Measurements from ENCODE around the gene TANC2.

TANC2 gene

DNA sequence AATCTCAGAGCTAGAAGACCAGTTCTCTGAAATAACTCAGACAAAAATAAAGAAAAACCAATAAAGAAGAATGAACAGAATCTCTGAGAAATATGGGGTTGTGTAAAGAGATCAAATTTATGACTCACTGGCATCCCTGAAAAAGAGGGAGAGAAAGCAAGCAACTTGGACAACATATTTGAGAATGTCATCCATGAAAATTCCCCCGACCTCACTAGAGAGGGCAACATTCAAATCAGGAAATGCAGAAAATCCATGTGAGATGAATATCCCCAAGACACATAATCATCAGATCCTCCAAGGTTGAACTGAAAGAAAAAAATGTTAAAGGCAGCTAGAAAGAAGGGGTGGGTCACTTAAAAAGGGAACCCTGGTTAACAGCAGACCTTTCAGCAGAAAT is 32.1 kb downstream of the TANC2 start:
- DNase-seq (no peak), ATAC-seq (replicated peaks) (no peak)
- no peaks in the 10 kb centered on the region for H3K9me3 Mint-ChIP-seq
- no peak overlapping the region for H3K27ac Mint-ChIP-seq
- H3K4me3 Mint-ChIP-seq = no peak overlapping the region
- H3K4me1 Mint-ChIP-seq (ENCODE audit: low read depth in 2 of 2) = peaks cover 4 to 6% of the 10 kb centered on the region in 2 donors
- no peaks in the 10 kb centered on the region for H3K36me3 Mint-ChIP-seq (ENCODE audit: insufficient read depth)
- H3K27me3 Mint-ChIP-seq = no peaks in the 10 kb centered on the region

DNA sequence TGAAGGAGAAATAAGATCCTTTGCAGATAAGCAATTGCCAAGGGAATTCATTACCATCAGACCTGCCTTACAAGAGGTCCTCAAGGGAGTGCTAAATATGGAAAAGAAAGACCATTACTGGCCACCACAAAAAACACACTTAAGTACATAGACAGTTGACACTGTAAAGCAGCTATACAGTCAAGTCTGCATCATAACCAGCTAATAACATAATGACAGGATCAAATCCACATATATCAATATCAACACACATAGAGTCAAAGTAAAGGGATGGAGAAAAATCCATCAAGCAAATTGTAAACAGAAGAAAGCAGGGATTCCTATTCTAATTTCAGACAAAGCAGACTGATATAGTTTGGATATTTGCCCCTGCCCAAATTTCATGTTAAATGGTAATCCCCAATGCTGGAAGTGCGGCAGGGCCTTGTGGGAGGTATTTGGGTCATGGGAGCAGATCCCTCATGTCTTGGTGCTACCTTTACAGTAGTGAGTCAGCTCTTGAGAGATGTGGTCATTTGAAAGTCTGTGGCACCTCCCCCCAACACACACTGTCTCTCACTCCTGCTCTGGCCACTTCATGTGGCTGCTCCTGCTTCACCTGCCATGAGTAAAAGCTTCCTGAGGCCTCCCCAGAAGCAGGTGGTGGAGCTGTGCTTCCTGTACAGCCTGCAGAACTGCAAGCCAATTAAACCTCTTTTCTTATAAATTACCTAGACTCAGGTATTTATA is 32.8 kb downstream of the TANC2 start:
- Mint-ChIP-seq H3K9me3 (no peaks in the 10 kb centered on the region), H3K4me1 (ENCODE audit: low read depth in 2 of 2) (peaks cover 4 to 5% of the 10 kb centered on the region in 2 donors), H3K36me3 (ENCODE audit: insufficient read depth) (no peaks in the 10 kb centered on the region), H3K4me3 (no peak overlapping the region), H3K27ac (no peak overlapping the region), H3K27me3 (no peaks in the 10 kb centered on the region)
- DNase-seq (no peak), ATAC-seq (replicated peaks) (no peak)

DNA sequence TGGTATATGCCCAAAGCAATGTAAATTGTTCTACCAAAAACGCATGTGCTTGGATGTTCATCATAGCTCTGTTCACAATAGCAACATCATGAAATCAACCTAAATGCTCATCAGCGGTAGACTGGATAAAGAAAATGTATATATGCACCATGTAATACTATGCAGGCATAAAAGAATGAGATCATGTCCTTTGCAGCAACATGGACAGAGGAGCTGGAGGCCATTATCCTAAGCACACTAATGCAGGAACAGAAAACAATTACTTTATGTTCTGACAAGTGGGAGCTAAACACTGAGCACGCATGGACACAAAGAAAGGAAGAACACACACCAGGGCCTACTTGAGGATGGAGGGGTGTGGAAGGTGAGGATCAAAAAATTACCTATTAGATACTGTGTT is 33.7 kb downstream of the TANC2 start:
- no peaks in the 10 kb centered on the region for H3K27me3 Mint-ChIP-seq
- H3K4me1 Mint-ChIP-seq (ENCODE audit: low read depth in 2 of 2) = peaks cover 4 to 5% of the 10 kb centered on the region in 2 donors
- H3K36me3 Mint-ChIP-seq (ENCODE audit: insufficient read depth) = no peaks in the 10 kb centered on the region
- DNase-seq (no peak), ATAC-seq (replicated peaks) (no peak)
- no peak overlapping the region for H3K27ac Mint-ChIP-seq
- no peaks in the 10 kb centered on the region for H3K9me3 Mint-ChIP-seq
- no peak overlapping the region for H3K4me3 Mint-ChIP-seq

DNA sequence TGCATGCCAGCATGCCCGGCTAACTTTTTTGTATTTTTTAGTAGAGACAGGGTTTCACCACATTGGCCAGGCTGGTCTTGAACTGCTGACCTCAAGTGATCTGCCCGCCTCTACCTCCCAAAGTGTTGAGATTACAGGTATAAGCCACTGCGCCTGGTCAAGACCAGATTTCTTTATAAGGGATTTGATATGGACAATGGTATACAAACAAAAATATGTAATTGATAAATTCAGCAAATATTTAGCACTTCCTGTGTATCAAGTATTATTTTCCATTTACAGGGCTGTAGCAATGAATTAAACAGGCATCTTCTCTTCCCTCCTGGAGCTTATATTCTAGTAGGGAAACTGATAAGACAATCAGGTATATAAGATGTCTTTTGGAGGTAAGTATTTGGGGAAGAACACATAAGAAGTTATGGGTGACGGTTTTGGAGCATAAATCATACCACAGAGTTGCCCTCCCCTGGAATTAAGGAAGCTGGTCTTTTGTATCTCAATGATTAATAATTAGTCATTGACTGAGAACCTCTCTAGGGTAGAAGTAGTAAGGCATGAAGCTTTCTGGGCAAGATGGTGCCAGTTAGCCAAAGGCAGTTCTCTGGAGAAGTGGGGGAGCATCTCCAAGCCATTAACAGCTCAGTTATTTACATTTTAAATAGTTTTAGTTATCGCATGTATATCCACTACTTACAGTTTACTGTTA is 35.8 kb downstream of the TANC2 start:
- H3K4me1 Mint-ChIP-seq (ENCODE audit: low read depth in 2 of 2) = peaks cover 0 to 3% of the 10 kb centered on the region in 2 donors
- H3K27ac Mint-ChIP-seq = no peak overlapping the region
- ATAC-seq (replicated peaks) = no peak
- no peaks in the 10 kb centered on the region for H3K9me3 Mint-ChIP-seq
- no peaks in the 10 kb centered on the region for H3K36me3 Mint-ChIP-seq (ENCODE audit: insufficient read depth)
- no peak for DNase-seq
- H3K4me3 Mint-ChIP-seq = no peak overlapping the region
- H3K27me3 Mint-ChIP-seq = no peaks in the 10 kb centered on the region

DNA sequence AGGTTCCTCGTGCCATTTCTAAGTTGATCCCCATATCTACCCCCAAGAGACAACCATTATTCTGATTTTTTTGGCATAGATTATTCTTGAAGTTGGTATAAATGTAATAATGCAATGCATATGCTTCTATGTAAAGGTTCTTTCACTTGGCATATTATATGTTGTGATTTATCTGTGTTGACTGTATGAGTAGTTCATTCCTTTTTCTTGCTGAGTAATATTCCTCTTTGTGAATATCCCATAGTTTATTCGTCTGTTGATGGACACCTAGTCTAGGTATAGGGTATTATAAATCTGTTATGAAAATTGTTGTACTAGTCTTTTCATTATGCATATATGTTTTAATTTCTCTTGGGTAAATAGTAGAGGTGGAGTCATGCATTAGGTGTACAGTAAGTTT is 36.6 kb downstream of the TANC2 start:
- DNase-seq (no peak), ATAC-seq (replicated peaks) (no peak)
- no peak overlapping the region for H3K27ac Mint-ChIP-seq
- peaks cover 0 to 3% of the 10 kb centered on the region in 2 donors for H3K4me1 Mint-ChIP-seq (ENCODE audit: low read depth in 2 of 2)
- H3K27me3 Mint-ChIP-seq = no peaks in the 10 kb centered on the region
- no peaks in the 10 kb centered on the region for H3K36me3 Mint-ChIP-seq (ENCODE audit: insufficient read depth)
- no peaks in the 10 kb centered on the region for H3K9me3 Mint-ChIP-seq
- H3K4me3 Mint-ChIP-seq = no peak overlapping the region

DNA sequence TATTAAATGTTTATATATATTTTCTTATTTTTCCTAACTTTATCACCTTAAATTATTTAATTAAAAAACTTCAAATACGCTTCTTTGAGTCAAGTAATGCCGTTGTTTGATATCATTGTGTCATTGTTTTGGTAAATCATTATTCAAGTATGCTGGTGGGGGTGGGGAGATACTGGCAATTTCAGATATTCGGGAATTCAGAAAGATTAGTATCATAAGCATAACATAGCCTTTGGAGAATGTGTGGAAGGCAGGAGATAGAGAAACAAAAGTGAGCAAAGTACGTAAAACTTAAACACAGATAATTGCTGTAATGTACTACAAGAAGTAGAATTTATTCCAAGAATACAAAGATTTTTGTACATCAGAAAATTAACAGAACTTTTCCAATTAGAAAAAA is 49.8 kb downstream of the TANC2 start:
- Mint-ChIP-seq H3K36me3 (ENCODE audit: insufficient read depth) (peaks cover 12% of the 10 kb centered on the region), H3K27me3 (no peaks in the 10 kb centered on the region), H3K4me1 (ENCODE audit: low read depth in 2 of 2) (no peaks in the 10 kb centered on the region), H3K27ac (no peak overlapping the region), H3K9me3 (no peaks in the 10 kb centered on the region), H3K4me3 (no peak overlapping the region)
- DNase-seq = no peak
- no peak for ATAC-seq (replicated peaks)

All from effector memory CD8-positive, alpha-beta T cell (primary cell).